IPS-18c (cell line): ENCODE results near the gene ERBB2.

Source experiments
- H3K4me3 ChIP-seq: 2 replicates; pipeline ENCODE4 v1.7.0; 2013; ENCODE audit warnings: low read depth, mild to moderate bottlenecking, low read length, moderate library complexity; ENCODE audit not compliant: insufficient read depth
- H3K9me3 ChIP-seq: one replicate; pipeline ENCODE4 v1.6.1; 2013; ENCODE audit warnings: mild to moderate bottlenecking, low read length, moderate library complexity; ENCODE audit not compliant: control insufficient read depth, insufficient read depth

Gene ERBB2

DNA sequence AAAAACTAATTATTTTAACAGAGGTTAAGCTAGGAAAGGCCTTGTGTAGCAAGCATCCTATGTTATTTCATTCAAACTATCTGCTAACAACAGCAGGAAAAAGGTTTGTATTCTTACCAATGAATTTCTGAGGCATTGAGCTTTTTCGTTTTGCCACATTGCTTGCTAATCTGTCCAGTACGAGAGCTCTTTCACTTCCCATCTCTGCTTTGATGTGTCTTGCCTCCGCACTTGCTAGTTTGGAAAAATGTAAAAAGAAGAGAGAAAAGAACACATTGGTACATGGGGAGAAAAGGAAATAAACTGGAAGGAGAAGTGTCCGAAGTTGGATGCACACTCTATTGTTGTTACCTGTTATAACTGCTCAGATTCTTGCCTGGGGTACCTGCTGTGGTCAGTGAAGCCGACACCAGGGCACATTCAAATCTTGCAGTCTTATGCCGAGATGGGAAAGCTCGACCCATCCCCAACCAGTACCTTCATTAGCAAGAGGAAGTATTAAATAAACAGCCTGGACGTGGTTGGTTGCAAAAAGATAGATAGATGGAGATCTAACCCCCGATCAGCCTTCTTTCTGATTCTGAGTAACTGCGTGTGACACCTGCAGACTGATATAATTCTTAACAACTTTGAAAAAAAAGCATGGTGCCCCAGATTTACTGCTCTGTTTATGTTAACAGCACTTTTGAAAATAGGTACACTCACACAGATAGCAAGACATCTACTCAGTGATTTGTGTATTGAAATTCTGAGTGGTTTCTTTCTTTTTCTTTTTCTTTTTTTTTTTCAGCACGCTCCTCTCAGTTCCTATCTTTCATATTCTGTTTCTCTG, 77.9 kb downstream of the ERBB2 start:
- Histone ChIP-seq H3K9me3 (no peaks in the 10 kb centered on the region), H3K4me3 (no peak overlapping the region)
